ENCODE data around the gene CTAG1B.
"Not testable (repeated sequence)": the region's sequence is repeated elsewhere in the genome, so short reads cannot be mapped to it uniquely, and the experiment has no call there.

The CTAG1B gene

GRCh38 chrX:154650221-154650510 is 31.1 kb upstream of the CTAG1B start:
- no peak overlapping the region for H3K4me3 ChIP-seq (ENCODE audit: insufficient read depth, low read length, poor library complexity, severe bottlenecking)

GRCh38 chrX:154649503-154650220 is 30.6 kb upstream of the CTAG1B start:
- Histone ChIP-seq H3K9me3 (ENCODE audit: insufficient read depth, low read length) (no peaks in the 10 kb centered on the region), H3K79me2 (ENCODE audit: insufficient read depth, low read length) (no peaks in the 10 kb centered on the region), H3K4me2 (ENCODE audit: low read depth, low read length, poor library complexity, severe bottlenecking) (no peak overlapping the region), H3K9me2 (replicated peaks; ENCODE audit: insufficient read depth, low read length) (no peaks in the 10 kb centered on the region), H3K4me3 (ENCODE audit: insufficient read depth, low read length, poor library complexity, severe bottlenecking) (no peak overlapping the region), H3K27me3 (ENCODE audit: low read length) (no peaks in the 10 kb centered on the region), H3K36me3 (ENCODE audit: low read length) (no peaks in the 10 kb centered on the region), H3K27ac (ENCODE audit: low read depth, low read length) (no peak overlapping the region), H2AFZ (ENCODE audit: low read depth, low read length, severe bottlenecking) (no peak overlapping the region), H3F3A (ENCODE audit: insufficient read depth) (no peaks in the 10 kb centered on the region), H3K9ac (ENCODE audit: low read length) (no peak overlapping the region), H4K20me1 (ENCODE audit: low read depth, low read length) (no peaks in the 10 kb centered on the region)
- TF ChIP-seq EZH2phosphoT487 (conservative IDR thresholded peaks at IDR 0.05; ENCODE audit: low read length) (no peak), CTCF (IDR thresholded peaks at IDR 0.05; ENCODE audit: insufficient read depth, low read length, poor library complexity, severe bottlenecking) (no peak)

More at GRCh38 chrX:154650221-154650510, 31.1 kb upstream of the CTAG1B start:
- Histone ChIP-seq H3K9ac (ENCODE audit: low read length) (no peak overlapping the region), H3K27ac (ENCODE audit: low read depth, low read length) (no peak overlapping the region), H4K20me1 (ENCODE audit: low read depth, low read length) (no peaks in the 10 kb centered on the region), H2AFZ (ENCODE audit: low read depth, low read length, severe bottlenecking) (no peak overlapping the region), H3K9me2 (replicated peaks; ENCODE audit: insufficient read depth, low read length) (no peaks in the 10 kb centered on the region), H3K79me2 (ENCODE audit: insufficient read depth, low read length) (no peaks in the 10 kb centered on the region), H3K27me3 (ENCODE audit: low read length) (no peaks in the 10 kb centered on the region), H3K9me3 (ENCODE audit: insufficient read depth, low read length) (no peaks in the 10 kb centered on the region), H3K4me2 (ENCODE audit: low read depth, low read length, poor library complexity, severe bottlenecking) (no peak overlapping the region), H3F3A (ENCODE audit: insufficient read depth) (no peaks in the 10 kb centered on the region), H3K36me3 (ENCODE audit: low read length) (no peaks in the 10 kb centered on the region)
- TF ChIP-seq EZH2phosphoT487 (conservative IDR thresholded peaks at IDR 0.05; ENCODE audit: low read length) = no peak

- no peak overlapping the region for H3K4me3 ChIP-seq (ENCODE audit: insufficient read depth, low read length, poor library complexity, severe bottlenecking)
- H3K9ac ChIP-seq (ENCODE audit: low read length) = no peak overlapping the region
- no peaks in the 10 kb centered on the region for H3K27me3 ChIP-seq (ENCODE audit: low read length)
- H4K20me1 ChIP-seq (ENCODE audit: low read depth, low read length) = no peaks in the 10 kb centered on the region
- no peak overlapping the region for H3K4me2 ChIP-seq (ENCODE audit: low read depth, low read length, poor library complexity, severe bottlenecking)
- H3K79me2 ChIP-seq (ENCODE audit: insufficient read depth, low read length) = no peaks in the 10 kb centered on the region
- no peak overlapping the region for H3K27ac ChIP-seq (ENCODE audit: low read depth, low read length)
- H3K9me3 ChIP-seq (ENCODE audit: insufficient read depth, low read length) = no peaks in the 10 kb centered on the region
- H3F3A ChIP-seq (ENCODE audit: insufficient read depth) = no peaks in the 10 kb centered on the region
- H3K9me2 ChIP-seq (replicated peaks; ENCODE audit: insufficient read depth, low read length) = no peaks in the 10 kb centered on the region
- no peak for TF ChIP-seq EZH2phosphoT487 (conservative IDR thresholded peaks at IDR 0.05; ENCODE audit: low read length)
- no peak for TF ChIP-seq CTCF (IDR thresholded peaks at IDR 0.05; ENCODE audit: insufficient read depth, low read length, poor library complexity, severe bottlenecking)
- no peak overlapping the region for H2AFZ ChIP-seq (ENCODE audit: low read depth, low read length, severe bottlenecking)
- no peaks in the 10 kb centered on the region for H3K36me3 ChIP-seq (ENCODE audit: low read length)
Measured at GRCh38 chrX:154648931-154649330, 29.8 kb upstream of the CTAG1B start.

GRCh38 chrX:154645745-154646378 is 26.8 kb upstream of the CTAG1B start:
- not testable (repeated sequence) for H3K79me2 ChIP-seq (ENCODE audit: insufficient read depth, low read length); H3K4me3 ChIP-seq (ENCODE audit: insufficient read depth, low read length, poor library complexity, severe bottlenecking); H3K9ac ChIP-seq (ENCODE audit: low read length); H3K27ac ChIP-seq (ENCODE audit: low read depth, low read length); H2AFZ ChIP-seq (ENCODE audit: low read depth, low read length, severe bottlenecking); H3K4me2 ChIP-seq (ENCODE audit: low read depth, low read length, poor library complexity, severe bottlenecking); H3K36me3 ChIP-seq (ENCODE audit: low read length); H3K9me2 ChIP-seq (replicated peaks; ENCODE audit: insufficient read depth, low read length); H3K9me3 ChIP-seq (ENCODE audit: insufficient read depth, low read length); H3F3A ChIP-seq (ENCODE audit: insufficient read depth); H4K20me1 ChIP-seq (ENCODE audit: low read depth, low read length); H3K27me3 ChIP-seq (ENCODE audit: low read length)

GRCh38 chrX:154643708-154644107 is 24.6 kb upstream of the CTAG1B start:
- H3K4me3 ChIP-seq (ENCODE audit: insufficient read depth, low read length, poor library complexity, severe bottlenecking); H3K9me3 ChIP-seq (ENCODE audit: insufficient read depth, low read length); H3K4me2 ChIP-seq (ENCODE audit: low read depth, low read length, poor library complexity, severe bottlenecking); H2AFZ ChIP-seq (ENCODE audit: low read depth, low read length, severe bottlenecking); H3K27ac ChIP-seq (ENCODE audit: low read depth, low read length); H3K9me2 ChIP-seq (replicated peaks; ENCODE audit: insufficient read depth, low read length); H3K27me3 ChIP-seq (ENCODE audit: low read length); H4K20me1 ChIP-seq (ENCODE audit: low read depth, low read length); H3K9ac ChIP-seq (ENCODE audit: low read length); H3K79me2 ChIP-seq (ENCODE audit: insufficient read depth, low read length); H3K36me3 ChIP-seq (ENCODE audit: low read length); H3F3A ChIP-seq (ENCODE audit: insufficient read depth): not testable (repeated sequence)

GRCh38 chrX:154641740-154642139 is 22.7 kb upstream of the CTAG1B start:
- not testable (repeated sequence) for H3K9ac ChIP-seq (ENCODE audit: low read length); H3K9me2 ChIP-seq (replicated peaks; ENCODE audit: insufficient read depth, low read length); H3F3A ChIP-seq (ENCODE audit: insufficient read depth); H3K9me3 ChIP-seq (ENCODE audit: insufficient read depth, low read length); H3K27me3 ChIP-seq (ENCODE audit: low read length); H2AFZ ChIP-seq (ENCODE audit: low read depth, low read length, severe bottlenecking); H3K27ac ChIP-seq (ENCODE audit: low read depth, low read length); H3K36me3 ChIP-seq (ENCODE audit: low read length); H4K20me1 ChIP-seq (ENCODE audit: low read depth, low read length); H3K79me2 ChIP-seq (ENCODE audit: insufficient read depth, low read length); H3K4me2 ChIP-seq (ENCODE audit: low read depth, low read length, poor library complexity, severe bottlenecking); H3K4me3 ChIP-seq (ENCODE audit: insufficient read depth, low read length, poor library complexity, severe bottlenecking)

Measured in SU-DHL-6 (cell line).